NCI-H2029 treated with DMSO at 0.1 percent for 48 hours (cell line): Measurements from ENCODE around the gene ANKMY1.
"Not testable (repeated sequence)": the region's sequence is repeated elsewhere in the genome, so short reads cannot be mapped to it uniquely, and the experiment has no call there.

Source experiments
- DNase-seq: peaks from one replicate; lab custom pipeline; 2025; lab: John Stamatoyannopoulos, UW

ANKMY1 gene

GRCh38 chr2:240503848-240504247, 53.9 kb downstream of the ANKMY1 start:
- no peak for DNase-seq

GRCh38 chr2:240503375-240503774, 54.4 kb downstream of the ANKMY1 start:
- DNase-seq: no peak

- no peak for DNase-seq
These were observed 55.2 kb downstream of the ANKMY1 start for GRCh38 chr2:240502430-240503121.

- no peak for DNase-seq
These were observed 55.7 kb downstream of the ANKMY1 start for GRCh38 chr2:240502059-240502429.

GRCh38 chr2:240501531-240501991, 56.2 kb downstream of the ANKMY1 start:
- DNase-seq: no peak

GRCh38 chr2:240500561-240501423, 57.0 kb downstream of the ANKMY1 start:
- DNase-seq: no peak

GRCh38 chr2:240499309-240500301, 58.2 kb downstream of the ANKMY1 start:
- no peak for DNase-seq

GRCh38 chr2:240498958-240499260, 58.9 kb downstream of the ANKMY1 start:
- DNase-seq: no peak

- no peak for DNase-seq
These were observed 59.4 kb downstream of the ANKMY1 start for GRCh38 chr2:240498171-240498957.

- not testable (repeated sequence) for DNase-seq
These were observed 60.7 kb downstream of the ANKMY1 start for GRCh38 chr2:240497082-240497481.

- not testable (repeated sequence) for DNase-seq
These were observed 62.8 kb downstream of the ANKMY1 start for GRCh38 chr2:240494942-240495341.

- DNase-seq: no peak
These were observed 63.5 kb downstream of the ANKMY1 start for GRCh38 chr2:240494194-240494793.

- DNase-seq: no peak
These were observed 66.3 kb downstream of the ANKMY1 start for GRCh38 chr2:240491483-240491882.

- DNase-seq: no peak
These were observed 75.6 kb downstream of the ANKMY1 start for GRCh38 chr2:240482141-240482540.

GRCh38 chr2:240481720-240482119, 76.1 kb downstream of the ANKMY1 start:
- no peak for DNase-seq

GRCh38 chr2:240480834-240481623, 76.8 kb downstream of the ANKMY1 start:
- no peak for DNase-seq

- no peak for DNase-seq
These were observed 78.7 kb downstream of the ANKMY1 start for GRCh38 chr2:240479111-240479501.

GRCh38 chr2:240478346-240479110, 79.3 kb downstream of the ANKMY1 start:
- DNase-seq: no peak

GRCh38 chr2:240477916-240478315, 79.9 kb downstream of the ANKMY1 start:
- no peak for DNase-seq
